HG03442 (cell line): Measurements from ENCODE around the gene WRAP53.

Experiments
- ATAC-seq: cut with Tn5 transposase; IDR thresholded peaks from one replicate; pipeline ENCODE4 v1.9.1; 2021; ENCODE audit warnings: mild to moderate bottlenecking, moderate library complexity; ENCODE audit not compliant: unreplicated experiment

WRAP53 gene

GRCh38 chr17:7707858-7708750 is 19.8 kb downstream of the WRAP53 start:
- ATAC-seq, result no peak

GRCh38 chr17:7709031-7709430 is 20.8 kb downstream of the WRAP53 start:
- no peak for ATAC-seq

GRCh38 chr17:7710301-7710700 is 22.0 kb downstream of the WRAP53 start:
- ATAC-seq, result no peak

GRCh38 chr17:7711051-7711755 is 22.9 kb downstream of the WRAP53 start:
- ATAC-seq, result no peak

- ATAC-seq, result no peak
These were observed 24.0 kb downstream of the WRAP53 start for GRCh38 chr17:7712111-7712771.

GRCh38 chr17:7713782-7714181 is 25.5 kb downstream of the WRAP53 start:
- ATAC-seq, result no peak

GRCh38 chr17:7714721-7715594 is 26.7 kb downstream of the WRAP53 start:
- no peak for ATAC-seq

- no peak for ATAC-seq
These were observed 27.9 kb downstream of the WRAP53 start for GRCh38 chr17:7715936-7716886.

- ATAC-seq, result no peak
These were observed 28.9 kb downstream of the WRAP53 start, which contains the start of gene DNAH2 for GRCh38 chr17:7716901-7717755. DNAH2 (plus strand) TSS chr17:7717744; CDS start chr17:7719735, 1,991 bp downstream.

GRCh38 chr17:7717756-7718350 is 29.6 kb downstream of the WRAP53 start:
- no peak for ATAC-seq

GRCh38 chr17:7719661-7720060 is 31.4 kb downstream of the WRAP53 start:
- ATAC-seq, result no peak

GRCh38 chr17:7720125-7720524 is 31.8 kb downstream of the WRAP53 start:
- no peak for ATAC-seq

GRCh38 chr17:7721612-7722011 is 33.3 kb downstream of the WRAP53 start:
- ATAC-seq, result no peak

GRCh38 chr17:7727886-7728285 is 39.6 kb downstream of the WRAP53 start:
- no peak for ATAC-seq

GRCh38 chr17:7729816-7730215 is 41.5 kb downstream of the WRAP53 start:
- no peak for ATAC-seq

GRCh38 chr17:7732981-7733539 is 44.8 kb downstream of the WRAP53 start:
- ATAC-seq, result no peak

- ATAC-seq, result no peak
These were observed 49.3 kb downstream of the WRAP53 start for GRCh38 chr17:7737601-7738000.

- ATAC-seq, result no peak
These were observed 51.5 kb downstream of the WRAP53 start for GRCh38 chr17:7739746-7740145.
